GM21717 (cell line): ENCODE results near the gene LIN28B.

Source experiments
- ATAC-seq: cut with Tn5 transposase; IDR thresholded peaks from one replicate; pipeline ENCODE4 v1.9.1; 2021; ENCODE audit warnings: mild to moderate bottlenecking, moderate library complexity; ENCODE audit not compliant: unreplicated experiment

LIN28B gene

GRCh38 chr6:105108631-105109262 lies 151.8 kb downstream of the LIN28B start:
- no peak for ATAC-seq

- ATAC-seq = no peak
Measured at GRCh38 chr6:105109955-105110895, 153.3 kb downstream of the LIN28B start.

- no peak for ATAC-seq
Measured at GRCh38 chr6:105111105-105111504, 154.2 kb downstream of the LIN28B start.

DNA sequence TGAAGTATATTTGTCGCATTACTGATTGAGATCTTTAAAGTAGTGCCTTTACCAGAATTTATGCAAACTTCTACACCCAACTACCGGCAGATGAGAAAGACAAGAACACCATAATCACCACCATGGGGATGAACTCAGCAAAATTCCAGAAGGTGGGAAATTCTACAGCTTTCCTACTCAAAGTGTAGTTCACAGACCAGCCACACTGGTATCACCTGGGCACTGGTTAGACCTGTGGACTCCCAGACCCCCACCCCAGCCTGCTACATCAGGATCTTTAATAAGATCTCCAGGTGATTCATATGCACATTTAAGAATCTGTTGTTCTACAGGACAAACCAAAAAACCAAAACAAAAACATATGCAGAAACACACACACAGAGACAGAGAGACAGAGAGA lies 155.0 kb downstream of the LIN28B start:
- ATAC-seq = no peak

DNA sequence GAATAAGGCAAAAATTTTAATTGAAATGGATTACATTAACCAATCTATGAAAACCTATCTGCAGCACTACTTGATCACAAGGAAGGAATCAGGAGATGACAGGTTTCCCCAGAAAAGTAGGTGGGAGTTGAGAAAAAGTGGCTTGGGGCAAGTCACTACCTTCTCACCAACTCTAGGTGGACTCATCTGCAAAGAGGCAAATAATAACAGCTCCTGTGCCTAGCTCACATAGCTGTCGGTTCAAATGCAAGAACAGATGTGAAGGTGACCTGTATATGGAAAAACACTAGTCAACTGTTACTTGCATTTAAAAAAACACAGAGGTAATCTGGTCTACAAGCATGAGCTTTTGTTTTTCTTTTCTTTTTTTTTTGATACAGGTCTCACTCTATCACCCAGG lies 155.7 kb downstream of the LIN28B start:
- ATAC-seq = no peak

DNA sequence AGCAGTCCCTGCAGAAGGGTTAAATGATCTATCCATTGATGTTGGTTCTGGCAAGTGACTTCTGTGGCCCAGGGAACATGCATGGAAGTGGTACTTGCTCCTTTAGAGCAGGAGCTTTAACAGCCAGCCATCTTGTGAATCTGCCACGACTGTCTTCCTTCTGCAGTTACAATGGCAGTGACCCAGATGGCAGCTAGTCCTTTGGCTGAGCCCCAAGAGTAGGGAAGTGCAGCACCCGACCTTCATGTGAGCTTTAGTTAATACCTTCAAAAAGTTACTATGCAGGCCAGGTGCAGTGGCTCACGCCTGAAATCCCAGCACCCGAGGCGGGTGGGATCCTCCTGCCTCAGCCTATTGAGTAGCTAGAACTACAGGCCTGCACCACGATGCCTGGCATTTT lies 156.5 kb downstream of the LIN28B start:
- no peak for ATAC-seq

- ATAC-seq = no peak
Measured at GRCh38 chr6:105116150-105116549, 159.2 kb downstream of the LIN28B start.

DNA sequence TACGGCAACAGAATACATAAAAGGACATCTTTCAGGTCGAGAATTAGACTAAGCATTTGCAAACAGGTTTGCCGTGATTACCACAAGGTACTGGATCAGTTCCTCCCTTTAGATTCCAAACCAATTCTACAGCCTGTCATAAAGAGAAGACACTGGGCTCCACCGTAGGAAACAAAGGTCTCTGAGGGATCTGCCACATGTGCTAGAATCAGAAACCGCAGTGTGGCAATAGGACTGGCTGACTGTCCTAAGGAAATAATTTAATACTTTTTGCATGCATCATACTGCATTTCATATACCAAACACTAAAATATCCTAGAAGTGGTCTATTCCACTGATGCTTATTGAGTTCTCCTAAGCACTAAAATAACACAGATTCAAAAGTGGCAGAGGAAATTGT lies 163.7 kb downstream of the LIN28B start:
- no peak for ATAC-seq

- no peak for ATAC-seq
Measured at GRCh38 chr6:105121981-105122380, 165.1 kb downstream of the LIN28B start.

GRCh38 chr6:105122717-105123116 lies 165.8 kb downstream of the LIN28B start:
- ATAC-seq = no peak
